GM19395 (cell line): ENCODE data around the gene NEU3.
"Not testable (repeated sequence)": the region's sequence is repeated elsewhere in the genome, so short reads cannot be mapped to it uniquely, and the experiment has no call there.

ENCODE experiments used
- ATAC-seq: cut with Tn5 transposase; IDR thresholded peaks from one replicate; pipeline ENCODE4 v1.9.1; 2021; ENCODE audit warnings: mild to moderate bottlenecking, moderate library complexity; ENCODE audit not compliant: unreplicated experiment

Gene NEU3

GRCh38 chr11:75028321-75028720, 39.6 kb downstream of the NEU3 start:
- ATAC-seq, result no peak

GRCh38 chr11:75028724-75029123, 40.0 kb downstream of the NEU3 start:
- no peak for ATAC-seq

- no peak for ATAC-seq
These were observed 41.3 kb downstream of the NEU3 start for GRCh38 chr11:75029836-75030631.

GRCh38 chr11:75031224-75031753, 42.6 kb downstream of the NEU3 start:
- no peak for ATAC-seq

GRCh38 chr11:75031771-75032549, 43.2 kb downstream of the NEU3 start:
- ATAC-seq, result no peak

- ATAC-seq, result no peak
These were observed 43.8 kb downstream of the NEU3 start for GRCh38 chr11:75032550-75032935.

GRCh38 chr11:75033916-75034315, 45.2 kb downstream of the NEU3 start:
- ATAC-seq, result no peak

- ATAC-seq, result no peak
These were observed 46.5 kb downstream of the NEU3 start for GRCh38 chr11:75035256-75035655.

- ATAC-seq, result no peak
These were observed 47.3 kb downstream of the NEU3 start for GRCh38 chr11:75035911-75036565.

- ATAC-seq, result no peak
These were observed 51.5 kb downstream of the NEU3 start for GRCh38 chr11:75040167-75040770.

- no peak for ATAC-seq
These were observed 52.5 kb downstream of the NEU3 start for GRCh38 chr11:75041263-75041662.

GRCh38 chr11:75041821-75042220, 53.1 kb downstream of the NEU3 start:
- ATAC-seq, result not testable (repeated sequence)

- ATAC-seq, result not testable (repeated sequence)
These were observed 55.8 kb downstream of the NEU3 start for GRCh38 chr11:75044381-75045170.

- not testable (repeated sequence) for ATAC-seq
These were observed 57.9 kb downstream of the NEU3 start for GRCh38 chr11:75046668-75047067.

GRCh38 chr11:75047191-75047590, 58.5 kb downstream of the NEU3 start:
- no peak for ATAC-seq

GRCh38 chr11:75049501-75050266, 61.0 kb downstream of the NEU3 start:
- not testable (repeated sequence) for ATAC-seq

GRCh38 chr11:75050516-75050915, 61.8 kb downstream of the NEU3 start:
- no peak for ATAC-seq

GRCh38 chr11:75051043-75051442, 62.3 kb downstream of the NEU3 start:
- no peak for ATAC-seq

GRCh38 chr11:75052457-75052856, 63.7 kb downstream of the NEU3 start:
- ATAC-seq, result no peak
